ENCODE results near the gene REX1BD.

DNA sequence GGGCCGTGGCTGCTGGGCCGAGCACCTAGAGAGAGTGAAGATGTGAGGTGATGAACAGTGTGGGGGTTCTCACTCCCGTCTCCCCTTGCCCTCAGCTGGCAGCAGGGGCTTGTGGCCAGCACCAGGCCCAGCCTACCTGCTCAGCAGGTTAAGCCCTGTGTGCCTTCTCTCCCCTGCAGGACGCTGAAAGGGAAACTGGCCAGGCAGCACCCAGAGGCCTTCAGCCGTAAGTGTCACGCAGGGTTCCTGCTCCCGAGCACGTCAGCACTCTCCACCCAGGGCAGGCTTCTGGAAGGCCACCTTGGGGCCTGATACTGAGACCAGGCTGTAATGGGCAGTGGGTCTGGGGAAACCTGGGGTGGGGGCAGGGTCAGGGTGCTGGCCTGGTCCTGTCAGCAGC, 21.6 kb upstream of the REX1BD start:
- TF ChIP-seq, protein P1, sequence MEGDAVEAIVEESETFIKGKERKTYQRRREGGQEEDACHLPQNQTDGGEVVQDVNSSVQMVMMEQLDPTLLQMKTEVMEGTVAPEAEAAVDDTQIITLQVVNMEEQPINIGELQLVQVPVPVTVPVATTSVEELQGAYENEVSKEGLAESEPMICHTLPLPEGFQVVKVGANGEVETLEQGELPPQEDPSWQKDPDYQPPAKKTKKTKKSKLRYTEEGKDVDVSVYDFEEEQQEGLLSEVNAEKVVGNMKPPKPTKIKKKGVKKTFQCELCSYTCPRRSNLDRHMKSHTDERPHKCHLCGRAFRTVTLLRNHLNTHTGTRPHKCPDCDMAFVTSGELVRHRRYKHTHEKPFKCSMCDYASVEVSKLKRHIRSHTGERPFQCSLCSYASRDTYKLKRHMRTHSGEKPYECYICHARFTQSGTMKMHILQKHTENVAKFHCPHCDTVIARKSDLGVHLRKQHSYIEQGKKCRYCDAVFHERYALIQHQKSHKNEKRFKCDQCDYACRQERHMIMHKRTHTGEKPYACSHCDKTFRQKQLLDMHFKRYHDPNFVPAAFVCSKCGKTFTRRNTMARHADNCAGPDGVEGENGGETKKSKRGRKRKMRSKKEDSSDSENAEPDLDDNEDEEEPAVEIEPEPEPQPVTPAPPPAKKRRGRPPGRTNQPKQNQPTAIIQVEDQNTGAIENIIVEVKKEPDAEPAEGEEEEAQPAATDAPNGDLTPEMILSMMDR (IDR thresholded peaks at IDR 0.05; ENCODE audit: low read depth, low read length, poor library complexity, severe bottlenecking): no peak
- no peak for TF ChIP-seq EZH2phosphoT487 (IDR thresholded peaks at IDR 0.05; ENCODE audit: borderline replicate concordance, low read length)
